Hepatocyte (in vitro differentiated cells): ENCODE data around the gene LRRC42. TPM values are rescaled to one million over a fixed set of nuclear protein-coding genes. Genes with fewer than 3 reads are reported as not detected.

Experiments used
- DNase-seq: peaks from one replicate; pipeline ENCODE4 v3.0.0-alpha.2; 2016; ENCODE audit warnings: low spot score
- H2AFZ ChIP-seq: fragments of 200-600 bp; sonication (generic); 2 replicates; pipeline ENCODE4 v1.6.0; 2016; ENCODE audit warnings: antibody characterized with exemption, mild to moderate bottlenecking
- H3K27ac ChIP-seq: fragments of 200-600 bp; sonication (generic); 2 replicates; pipeline ENCODE4 v1.5.1; 2016; ENCODE audit warnings: mild to moderate bottlenecking
- H3K27me3 ChIP-seq: fragments of 200-600 bp; sonication (generic); 2 replicates; pipeline ENCODE4 v1.6.1; 2016
- H3K36me3 ChIP-seq: fragments of 200-600 bp; sonication (generic); replicated peaks from 2 replicates; pipeline ENCODE4 v1.5.1; 2016; ENCODE audit warnings: low read depth; ENCODE audit not compliant: insufficient read depth
- H3K4me1 ChIP-seq: fragments of 200-600 bp; sonication (generic); 2 replicates; pipeline ENCODE4 v1.5.1; 2016; ENCODE audit warnings: mild to moderate bottlenecking, moderate library complexity; ENCODE audit not compliant: insufficient read depth
- H3K4me2 ChIP-seq: fragments of 200-600 bp; sonication (generic); 2 replicates; pipeline ENCODE4 v1.6.0; 2016
- H3K4me3 ChIP-seq: fragments of 200-600 bp; sonication (generic); 2 replicates; pipeline ENCODE4 v1.5.1; 2016; ENCODE audit warnings: mild to moderate bottlenecking
- H3K79me2 ChIP-seq: fragments of 200-600 bp; sonication (generic); 2 replicates; pipeline ENCODE4 v1.6.0; 2017; ENCODE audit warnings: mild to moderate bottlenecking
- H3K9me2 ChIP-seq: fragments of 200-600 bp; sonication (generic); replicated peaks from 2 replicates; pipeline ENCODE4 v1.6.0; 2017; ENCODE audit warnings: mild to moderate bottlenecking; ENCODE audit not compliant: insufficient read depth
- H3K9me3 ChIP-seq: fragments of 200-600 bp; sonication (generic); 2 replicates; pipeline ENCODE4 v1.5.1; 2016; ENCODE audit warnings: low read depth, mild to moderate bottlenecking
- H4K20me1 ChIP-seq: fragments of 200-600 bp; sonication (generic); 2 replicates; pipeline ENCODE4 v1.6.0; 2016; ENCODE audit warnings: mild to moderate bottlenecking; ENCODE audit not compliant: insufficient read depth, poor library complexity, severe bottlenecking
- EZH2 ChIP-seq: fragments of 200-600 bp; sonication (generic); IDR thresholded peaks from 2 replicates; pipeline ENCODE4 v1.6.1; 2016; ENCODE audit warnings: antibody characterized with exemption, mild to moderate bottlenecking, borderline replicate concordance
- EZH2phosphoT487 ChIP-seq: fragments of 200-600 bp; sonication (generic); IDR thresholded peaks from one replicate; pipeline ENCODE4 v1.6.1; 2018; ENCODE audit warnings: antibody characterized with exemption, mild to moderate bottlenecking, low read depth, moderate library complexity; ENCODE audit not compliant: unreplicated experiment, severe bottlenecking
- WGBS: methylation state at CpG from one replicate; pipeline ENCODE4 v1.1.6; 2016; ENCODE audit warnings: low lambda C conversion rate; ENCODE audit errors: missing lambda C conversion rate; 5-methylcytosine and 5-hydroxymethylcytosine counted together
- polyA plus RNA-seq: library from polyadenylated mRNA; unstranded; fragments of >200 nt; fragmentation: Nextera tagmentation; extraction: Ambion mirVana; gene quantifications from 2 replicates; pipeline ENCODE4 v1.2.1, GENCODE V29; 2016
- total RNA-seq: library from RNA; depleted of rRNA; stranded (reverse); fragments of >200 nt; gene quantifications from 2 replicates; pipeline ENCODE4 v1.2.3, GENCODE V29; 2014
- TF ChIP-seq, protein P1 (sequence below): fragments of 200-600 bp; sonication (generic); IDR thresholded peaks from 2 replicates; pipeline ENCODE4 v1.5.1; 2016; ENCODE audit warnings: antibody characterized with exemption, mild to moderate bottlenecking; ENCODE audit not compliant: poor library complexity

LRRC42 gene
- total and polyA plus RNA-seq, 2 experiments from 2014 or later, result 56.6 to 58.2 TPM

DNA sequence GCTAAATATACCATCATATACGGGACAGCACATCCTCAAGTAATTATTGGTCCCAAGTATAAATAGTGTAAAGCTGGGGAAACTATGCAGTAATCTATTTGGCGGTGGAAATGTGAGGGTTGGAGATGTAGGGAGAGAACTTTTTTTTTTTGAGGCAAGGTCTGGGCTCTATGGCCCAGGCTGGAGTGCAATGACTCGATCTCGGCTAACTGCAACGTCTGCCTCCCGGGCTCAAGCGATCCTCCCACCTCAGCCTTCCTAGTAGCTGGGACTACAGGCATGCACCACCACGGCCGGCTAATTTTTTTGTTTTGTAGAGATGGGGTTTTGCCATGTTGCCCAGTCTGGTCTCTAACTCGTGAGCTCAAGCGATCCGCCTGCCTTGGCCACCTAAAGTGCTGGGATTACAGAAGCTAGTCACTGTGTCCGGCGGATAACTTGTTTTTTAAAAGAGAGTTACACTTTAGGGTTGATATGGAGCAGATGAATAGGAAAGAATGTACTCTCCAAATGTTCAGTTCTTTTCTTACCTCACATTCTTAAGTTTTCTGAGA lies 2.6 kb upstream of the LRRC42 start:
- no peaks in the 10 kb centered on the region for H3K36me3 ChIP-seq
- H2AFZ ChIP-seq, result no peak overlapping the region
- no peak for DNase-seq
- no peaks in the 10 kb centered on the region for H3K27me3 ChIP-seq
- H3K9me3 ChIP-seq, result no peaks in the 10 kb centered on the region
- peaks cover 17% of the 10 kb centered on the region for H3K4me1 ChIP-seq
- H3K9me2 ChIP-seq, result no peaks in the 10 kb centered on the region
- no peak overlapping the region for H3K27ac ChIP-seq
- peaks cover 2% of the 10 kb centered on the region for H4K20me1 ChIP-seq
- H3K4me2 ChIP-seq, result no peak overlapping the region
- H3K79me2 ChIP-seq, result peaks cover 73% of the 10 kb centered on the region
- TF ChIP-seq EZH2phosphoT487 (no peak), EZH2 (no peak)
- TF ChIP-seq, protein P1, sequence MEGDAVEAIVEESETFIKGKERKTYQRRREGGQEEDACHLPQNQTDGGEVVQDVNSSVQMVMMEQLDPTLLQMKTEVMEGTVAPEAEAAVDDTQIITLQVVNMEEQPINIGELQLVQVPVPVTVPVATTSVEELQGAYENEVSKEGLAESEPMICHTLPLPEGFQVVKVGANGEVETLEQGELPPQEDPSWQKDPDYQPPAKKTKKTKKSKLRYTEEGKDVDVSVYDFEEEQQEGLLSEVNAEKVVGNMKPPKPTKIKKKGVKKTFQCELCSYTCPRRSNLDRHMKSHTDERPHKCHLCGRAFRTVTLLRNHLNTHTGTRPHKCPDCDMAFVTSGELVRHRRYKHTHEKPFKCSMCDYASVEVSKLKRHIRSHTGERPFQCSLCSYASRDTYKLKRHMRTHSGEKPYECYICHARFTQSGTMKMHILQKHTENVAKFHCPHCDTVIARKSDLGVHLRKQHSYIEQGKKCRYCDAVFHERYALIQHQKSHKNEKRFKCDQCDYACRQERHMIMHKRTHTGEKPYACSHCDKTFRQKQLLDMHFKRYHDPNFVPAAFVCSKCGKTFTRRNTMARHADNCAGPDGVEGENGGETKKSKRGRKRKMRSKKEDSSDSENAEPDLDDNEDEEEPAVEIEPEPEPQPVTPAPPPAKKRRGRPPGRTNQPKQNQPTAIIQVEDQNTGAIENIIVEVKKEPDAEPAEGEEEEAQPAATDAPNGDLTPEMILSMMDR, result no peak
- H3K4me3 ChIP-seq, result no peak overlapping the region
- 97% methylated on average over 14 of the region's 14 CpGs for WGBS

DNA sequence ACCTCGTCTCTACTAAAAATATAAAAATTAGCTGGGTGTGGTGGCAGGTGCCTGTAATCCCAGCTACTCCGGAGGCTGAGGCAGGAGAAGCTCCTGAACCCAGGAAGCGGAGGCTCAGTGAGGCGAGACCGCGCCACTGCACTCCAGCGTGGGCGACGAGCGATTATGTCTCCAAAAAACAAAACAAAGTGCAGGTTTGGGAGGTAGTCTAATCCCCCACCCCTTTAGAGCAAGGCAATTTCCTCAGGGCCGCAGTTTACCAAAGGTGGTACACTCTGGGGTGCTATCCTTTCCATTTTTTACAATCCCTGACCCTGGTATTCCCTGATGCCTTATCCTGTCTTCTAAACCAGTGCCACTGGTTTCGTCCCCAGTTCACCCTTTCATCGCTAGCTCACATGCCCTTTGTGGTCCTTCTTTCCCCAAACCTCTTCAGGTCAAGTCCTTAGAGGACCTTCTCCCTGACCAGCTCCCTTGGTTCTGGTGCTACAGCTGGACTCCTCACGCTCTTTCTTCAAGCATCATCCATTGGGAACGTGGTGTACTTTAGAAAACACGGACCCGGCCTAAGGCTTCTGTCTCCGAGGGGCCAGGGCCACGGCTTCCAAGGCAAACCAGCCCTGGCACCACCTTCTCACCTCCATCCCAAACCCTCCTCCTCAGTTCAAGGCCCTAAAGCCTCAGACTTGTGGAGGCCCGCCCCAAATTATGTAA lies 1.5 kb upstream of the LRRC42 start:
- peak overlapping the region; percentile 84 for H3K27ac ChIP-seq

DNA sequence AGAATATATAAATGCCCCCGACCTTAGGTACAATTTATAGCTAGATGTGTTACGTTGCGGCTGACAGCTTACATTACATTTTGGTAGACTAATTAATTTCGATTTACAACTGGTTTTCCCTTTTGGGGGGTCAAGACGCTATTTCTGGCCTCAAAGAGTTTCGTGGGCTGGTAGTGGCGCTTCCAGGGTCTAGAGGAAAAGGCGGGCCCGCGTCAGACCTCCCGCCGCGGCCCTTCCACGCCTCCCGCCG lies 1.0 kb upstream of the LRRC42 start:
- Histone ChIP-seq H3K79me2 (peaks cover 85% of the 10 kb centered on the region), H3K36me3 (no peaks in the 10 kb centered on the region), H2AFZ (peak overlapping the region; percentile 74), H3K27ac (peak overlapping the region; percentile 84), H3K4me1 (peaks cover 17% of the 10 kb centered on the region), H3K9me2 (no peaks in the 10 kb centered on the region), H3K4me2 (peak overlapping the region; percentile 87), H3K9me3 (no peaks in the 10 kb centered on the region), H3K27me3 (no peaks in the 10 kb centered on the region), H4K20me1 (peaks cover 7% of the 10 kb centered on the region), H3K4me3 (peak overlapping the region; percentile 65)
- DNase-seq, result no peak
- TF ChIP-seq EZH2 (no peak), EZH2phosphoT487 (no peak)
- TF ChIP-seq, protein P1, result no peak
- 8% methylated on average over 16 of the region's 16 CpGs for WGBS

More for the DNA sequence above, 1.5 kb upstream of the LRRC42 start:
- H4K20me1 ChIP-seq, result peaks cover 7% of the 10 kb centered on the region
- H3K27me3 ChIP-seq, result no peaks in the 10 kb centered on the region
- H3K4me1 ChIP-seq, result peaks cover 17% of the 10 kb centered on the region
- no peaks in the 10 kb centered on the region for H3K36me3 ChIP-seq
- DNase-seq, result no peak
- WGBS, result 72% methylated on average over 20 of the region's 20 CpGs
- peak overlapping the region; percentile 65 for H3K4me3 ChIP-seq
- TF ChIP-seq EZH2phosphoT487, result no peak
- TF ChIP-seq, protein P1, result no peak
- H3K9me2 ChIP-seq, result no peaks in the 10 kb centered on the region
- no peaks in the 10 kb centered on the region for H3K9me3 ChIP-seq
- peaks cover 84% of the 10 kb centered on the region for H3K79me2 ChIP-seq
- peak overlapping the region; percentile 74 for H2AFZ ChIP-seq
- H3K4me2 ChIP-seq, result peak overlapping the region; percentile 87
